ENCODE measurements around the gene RFTN2. TPM values are rescaled to one million over a fixed set of nuclear protein-coding genes. Genes with fewer than 3 reads are reported as not detected.
A peak's percentile ranks its signal among the peaks of the same experiment; 100 is the strongest.

The RFTN2 gene
- total and polyA plus RNA-seq, 2 of the 13 experiments (the other 11 are each of a cell fraction or from before 2014, with no cell fraction given) = not detected

- TSS peak; percentile 98 for BruUV-seq (replicated peaks)
- in situ Hi-C loops (cut with HindIII; ENCODE audit: extremely low pct_ligation_motif_present, low pct_unique_long_range_greater_than_20kb) = loop anchor here (5.0 to 10.0 kb wide), 2 partner anchors 73 to 190 kb away; partner anchors contain the start of gene MOB4
- TF ChIP-seq HCFC1 (IDR thresholded peaks at IDR 0.05; ENCODE audit: low read depth, low read length) (no peak), ZNF264 (CRISPR knock-in tag; IDR thresholded peaks at IDR 0.05) (0 out of 2 replicates have a peak, but pooled peaks have one; percentile 9), FOXJ3 (CRISPR knock-in tag; IDR thresholded peaks at IDR 0.05; ENCODE audit: borderline replicate concordance) (0 out of 2 replicates have a peak, but pooled peaks have one; percentile 33), FOSL2 (CRISPR knock-in tag; IDR thresholded peaks at IDR 0.05) (no peak), AKNA (CRISPR knock-in tag; IDR thresholded peaks at IDR 0.05; ENCODE audit: borderline replicate concordance) (no peak), ZNF354B (CRISPR knock-in tag; IDR thresholded peaks at IDR 0.05) (no peak), ZNF446 (CRISPR knock-in tag; IDR thresholded peaks at IDR 0.05) (0 out of 2 replicates have a peak, but pooled peaks have one; percentile 4), TEF (CRISPR knock-in tag; IDR thresholded peaks at IDR 0.05) (peak; percentile 2; the same call in 1 of the 2 replicates), ZNF768 (CRISPR knock-in tag; IDR thresholded peaks at IDR 0.05) (no peak), ZBTB46 (CRISPR knock-in tag; IDR thresholded peaks at IDR 0.05; ENCODE audit: borderline replicate concordance) (no peak), TERF1 (CRISPR knock-in tag; IDR thresholded peaks at IDR 0.05) (no peak), ZNF414 (CRISPR knock-in tag; IDR thresholded peaks at IDR 0.05) (0 out of 2 replicates have a peak, but pooled peaks have one; percentile 28)
Measured at GRCh38 chr2:197704434-197705120, 29.2 kb upstream of the RFTN2 start.

More at GRCh38 chr2:197704434-197705120, 29.2 kb upstream of the RFTN2 start:
- peaks cover 36% of the 10 kb centered on the region for H3K79me2 ChIP-seq (ENCODE audit: insufficient read depth, low read length)
- peaks cover 30% of the 10 kb centered on the region for H3K4me1 ChIP-seq (ENCODE audit: insufficient read depth, low read length)
- CTCF ChIA-PET (ENCODE audit: low intra/inter-chr PET ratio, low total read pairs) = interaction anchor here (1.1 kb wide), 1 partner anchor 73 kb away, joined by 3 read pairs; no protein-coding TSS in a partner anchor
- H3K36me3 ChIP-seq (replicated peaks in 1 of 2; ENCODE audit: control insufficient read depth in 1 of 2, insufficient read depth in 2 of 2, low read length in 2 of 2) = no peaks in the 10 kb centered on the region; a peak in 2 of 5 replicates
- FAIRE-seq = no peak
- DNase-seq (ENCODE audit: low spot score) = no peak
- peak overlapping the region; percentile 54 for H3K27ac ChIP-seq (ENCODE audit: extremely low read length, insufficient read depth, low read length)
- H3K4me3 ChIP-seq (replicated peaks in 1 of 3; ENCODE audit: insufficient read depth in 1 of 3, low read depth in 2 of 3, low read length in 3 of 3) = peak overlapping the region; percentile 60 to 86 (median 85)
- H2AFZ ChIP-seq (ENCODE audit: low read length) = peak overlapping the region; percentile 99
- WGBS (ENCODE audit: low lambda C conversion rate) = under 1% methylated on average over 5 of the region's 5 CpGs
- no peaks in the 10 kb centered on the region for H3K9me3 ChIP-seq (ENCODE audit: low read length)
- intact Hi-C loops (cut with micrococcal nuclease; ENCODE audit: unreplicated experiment) = loop anchor here (1.0 to 10.0 kb wide), 4 partner anchors 188 to 310 kb away; partner anchors contain the start of genes COQ10B, MOB4 and SF3B1
- peak overlapping the region; percentile 73 for H3K9ac ChIP-seq (ENCODE audit: insufficient read depth, low read depth, low read length)
- POLR2A ChIA-PET = interaction anchor here (0.7 to 2.9 kb wide), 9 partner anchors 31 to 270 kb away, joined by 3 to 40 read pairs (median 7); partner anchors contain the start of genes COQ10B, HSPD1, HSPE1 and MOB4
- peak overlapping the region; percentile 92 for H3K4me2 ChIP-seq (ENCODE audit: low read depth, low read length)
- peaks cover 22% of the 10 kb centered on the region for H4K20me1 ChIP-seq (ENCODE audit: insufficient read depth, low read length)
- no peaks in the 10 kb centered on the region; a peak in 1 of 5 replicates for H3K27me3 ChIP-seq (ENCODE audit: control insufficient read depth in 1 of 2, insufficient read depth in 2 of 2, low read length in 2 of 2)
- ATAC-seq = peak; percentile 15

Data from HepG2 (cell line).